ENCODE data around the gene B4GALT7. TPM values are rescaled to one million over a fixed set of nuclear protein-coding genes. Genes with fewer than 3 reads are reported as not detected.

B4GALT7 gene
- total RNA-seq, 2 experiments from 2014 or later, result 20.0 to 21.0 TPM

DNA sequence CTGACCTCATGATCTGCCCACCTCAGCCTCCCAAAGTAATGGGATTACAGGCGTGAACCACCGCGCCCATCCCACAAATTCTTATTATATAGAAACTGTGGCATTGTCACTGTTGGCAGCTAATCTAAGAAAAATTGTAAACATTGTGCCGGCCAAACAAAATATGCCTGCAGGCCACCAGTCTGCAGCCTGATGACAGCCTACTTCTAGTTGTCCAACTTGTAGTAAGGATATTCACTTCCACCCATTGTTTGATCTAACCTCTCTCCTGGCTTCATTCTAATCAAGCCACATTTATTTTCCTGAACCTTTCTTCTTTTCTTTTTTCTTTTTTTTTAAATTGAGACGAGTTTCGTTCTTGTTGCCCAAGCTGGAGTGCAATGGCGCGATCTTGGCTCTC, 21.6 kb upstream of the B4GALT7 start:
- H3K27me3 Mint-ChIP-seq, result no peaks in the 10 kb centered on the region
- no peak overlapping the region for H3K4me3 Mint-ChIP-seq
- no peak for DNase-seq
- H3K36me3 Mint-ChIP-seq, result no peaks in the 10 kb centered on the region
- H3K4me1 Mint-ChIP-seq, result no peaks in the 10 kb centered on the region
- H3K9me3 Mint-ChIP-seq, result no peaks in the 10 kb centered on the region
- no peak overlapping the region for H3K27ac Mint-ChIP-seq

GRCh38 chr5:177588413-177588909, 11.5 kb upstream of the B4GALT7 start:
- Mint-ChIP-seq H3K4me3 (no peak overlapping the region), H3K27me3 (peaks cover 25% of the 10 kb centered on the region)
- no peak for DNase-seq

GRCh38 chr5:177590406-177590805, 9.5 kb upstream of the B4GALT7 start:
- Mint-ChIP-seq H3K27ac (no peak overlapping the region), H3K9me3 (no peaks in the 10 kb centered on the region), H3K4me3 (no peak overlapping the region), H3K36me3 (peaks cover 17% of the 10 kb centered on the region), H3K27me3 (peaks cover 24% of the 10 kb centered on the region), H3K4me1 (peaks cover 18% of the 10 kb centered on the region)
- no peak for DNase-seq

More at GRCh38 chr5:177588413-177588909, 11.5 kb upstream of the B4GALT7 start:
- Mint-ChIP-seq H3K27ac (no peak overlapping the region), H3K9me3 (no peaks in the 10 kb centered on the region), H3K36me3 (peaks cover 11% of the 10 kb centered on the region), H3K4me1 (peaks cover 12% of the 10 kb centered on the region)

DNA sequence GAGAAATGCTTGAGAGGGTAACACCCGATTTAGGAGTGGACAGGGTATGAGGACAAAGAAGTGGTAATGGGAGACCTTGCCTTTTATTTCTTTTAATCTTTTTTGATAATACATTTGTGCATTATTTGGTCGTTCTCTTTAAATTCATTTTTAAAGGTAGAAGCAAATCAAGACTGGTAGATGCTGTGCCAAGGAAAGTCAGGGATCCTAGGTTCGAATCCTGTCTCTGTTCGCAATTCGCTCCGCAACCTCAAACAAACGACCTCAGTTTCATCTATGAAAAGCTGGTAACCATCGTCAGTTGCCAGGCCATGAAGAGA, 8.3 kb upstream of the B4GALT7 start:
- no peak for DNase-seq
- Mint-ChIP-seq H3K36me3 (peaks cover 28% of the 10 kb centered on the region), H3K27me3 (peaks cover 21% of the 10 kb centered on the region), H3K4me3 (peak overlapping the region; percentile 94), H3K4me1 (peaks cover 20% of the 10 kb centered on the region), H3K9me3 (no peaks in the 10 kb centered on the region), H3K27ac (peak overlapping the region; percentile 13)

GRCh38 chr5:177592010-177592834, 7.7 kb upstream of the B4GALT7 start, which contains the start of gene TMED9:
Gene TMED9, plus strand, starts transcription at chr5:177592203. Its CDS starts 12 bp downstream, at chr5:177592215.
- Mint-ChIP-seq H3K9me3 (no peaks in the 10 kb centered on the region), H3K4me3 (peak within 1 kb of the TSS; percentile 94), H3K4me1 (peaks cover 20% of the 10 kb centered on the region), H3K36me3 (peaks cover 33% of the 10 kb centered on the region), H3K27me3 (peaks cover 21% of the 10 kb centered on the region), H3K27ac (peak within 1 kb of the TSS; percentile 95)
- peak; percentile 93 for DNase-seq

- peak overlapping the region; percentile 94 for H3K4me3 Mint-ChIP-seq
- peaks cover 36% of the 10 kb centered on the region for H3K36me3 Mint-ChIP-seq
- H3K27ac Mint-ChIP-seq, result peak overlapping the region; percentile 95
- no peaks in the 10 kb centered on the region for H3K9me3 Mint-ChIP-seq
- DNase-seq, result no peak
- peaks cover 21% of the 10 kb centered on the region for H3K27me3 Mint-ChIP-seq
- H3K4me1 Mint-ChIP-seq, result peaks cover 22% of the 10 kb centered on the region
Measured at GRCh38 chr5:177592905-177593304, 7.0 kb upstream of the B4GALT7 start.

DNA sequence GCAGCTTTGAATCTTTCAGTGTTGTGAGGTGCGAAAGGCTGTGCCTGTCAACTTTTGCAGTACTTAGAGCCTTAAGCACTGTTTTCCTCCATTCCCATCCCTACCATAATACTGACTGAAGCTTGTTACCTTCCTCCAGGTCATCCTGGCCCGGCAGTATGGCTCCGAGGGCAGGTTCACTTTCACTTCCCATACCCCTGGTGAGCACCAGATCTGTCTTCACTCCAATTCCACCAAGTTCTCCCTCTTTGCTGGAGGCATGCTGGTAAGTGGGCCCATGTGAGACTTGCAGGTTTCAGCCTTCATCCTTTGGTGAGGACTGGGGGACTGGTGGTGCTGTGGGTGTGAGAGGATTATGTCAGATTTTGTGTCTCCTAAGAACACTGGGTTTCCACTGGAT, 6.4 kb upstream of the B4GALT7 start:
- no peak for DNase-seq
- peaks cover 23% of the 10 kb centered on the region for H3K4me1 Mint-ChIP-seq
- no peak overlapping the region for H3K27ac Mint-ChIP-seq
- peak overlapping the region; percentile 94 for H3K4me3 Mint-ChIP-seq
- H3K9me3 Mint-ChIP-seq, result no peaks in the 10 kb centered on the region
- peaks cover 18% of the 10 kb centered on the region for H3K27me3 Mint-ChIP-seq
- peaks cover 36% of the 10 kb centered on the region for H3K36me3 Mint-ChIP-seq

GRCh38 chr5:177594071-177594470, 5.9 kb upstream of the B4GALT7 start:
- no peak overlapping the region for H3K4me3 Mint-ChIP-seq
- peaks cover 36% of the 10 kb centered on the region for H3K36me3 Mint-ChIP-seq
- H3K4me1 Mint-ChIP-seq, result peaks cover 26% of the 10 kb centered on the region
- DNase-seq, result no peak
- no peaks in the 10 kb centered on the region for H3K9me3 Mint-ChIP-seq
- H3K27ac Mint-ChIP-seq, result no peak overlapping the region
- peaks cover 13% of the 10 kb centered on the region for H3K27me3 Mint-ChIP-seq

- no peak for DNase-seq
- Mint-ChIP-seq H3K4me3 (no peak overlapping the region), H3K36me3 (peaks cover 36% of the 10 kb centered on the region), H3K27ac (no peak overlapping the region), H3K27me3 (peaks cover 12% of the 10 kb centered on the region), H3K9me3 (no peaks in the 10 kb centered on the region), H3K4me1 (peaks cover 28% of the 10 kb centered on the region)
Measured at GRCh38 chr5:177595026-177595585, 4.8 kb upstream of the B4GALT7 start.

- Mint-ChIP-seq H3K9me3 (no peaks in the 10 kb centered on the region), H3K4me1 (peaks cover 37% of the 10 kb centered on the region), H3K27ac (peak overlapping the region; percentile 7), H3K4me3 (no peak overlapping the region), H3K27me3 (peaks cover 1% of the 10 kb centered on the region), H3K36me3 (peaks cover 37% of the 10 kb centered on the region)
- DNase-seq, result no peak
Measured at GRCh38 chr5:177595991-177596774, 3.7 kb upstream of the B4GALT7 start.

DNA sequence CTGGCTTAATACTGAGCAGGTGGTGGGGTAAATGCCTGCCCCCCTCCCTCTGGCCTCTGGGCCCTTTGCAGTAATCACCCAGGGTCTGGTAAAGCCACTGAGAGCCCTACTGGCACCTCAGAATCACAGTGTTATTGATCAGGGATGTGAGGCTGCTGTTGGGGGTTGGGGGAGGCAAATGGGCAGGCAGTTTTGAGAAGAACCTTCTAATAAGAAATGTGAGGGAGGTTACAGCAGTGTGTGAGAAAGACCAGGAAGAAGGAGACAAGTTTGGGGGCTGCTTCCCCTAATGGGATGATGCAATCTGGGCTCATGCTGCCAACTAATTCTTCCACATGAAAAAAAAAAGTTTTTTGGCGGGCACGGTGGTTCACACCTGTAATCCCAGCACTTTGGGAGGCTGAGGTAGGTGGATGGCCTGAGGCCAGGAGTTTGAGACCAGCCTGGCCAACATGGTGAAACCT, 3.1 kb upstream of the B4GALT7 start:
- H3K36me3 Mint-ChIP-seq, result peaks cover 37% of the 10 kb centered on the region
- H3K4me1 Mint-ChIP-seq, result peaks cover 39% of the 10 kb centered on the region
- no peaks in the 10 kb centered on the region for H3K9me3 Mint-ChIP-seq
- no peak overlapping the region for H3K27ac Mint-ChIP-seq
- H3K27me3 Mint-ChIP-seq, result no peaks in the 10 kb centered on the region
- H3K4me3 Mint-ChIP-seq, result no peak overlapping the region
- DNase-seq, result no peak

- Mint-ChIP-seq H3K27me3 (no peaks in the 10 kb centered on the region), H3K9me3 (no peaks in the 10 kb centered on the region), H3K4me1 (peaks cover 41% of the 10 kb centered on the region), H3K4me3 (peak overlapping the region; percentile 25), H3K36me3 (peaks cover 28% of the 10 kb centered on the region), H3K27ac (no peak overlapping the region)
- DNase-seq, result no peak
Measured at GRCh38 chr5:177598477-177598876, 1.5 kb upstream of the B4GALT7 start.

- no peaks in the 10 kb centered on the region for H3K9me3 Mint-ChIP-seq
- DNase-seq, result no peak
- H3K4me1 Mint-ChIP-seq, result peaks cover 35% of the 10 kb centered on the region
- no peaks in the 10 kb centered on the region for H3K27me3 Mint-ChIP-seq
- H3K36me3 Mint-ChIP-seq, result peaks cover 25% of the 10 kb centered on the region
- peak overlapping the region; percentile 94 for H3K4me3 Mint-ChIP-seq
- H3K27ac Mint-ChIP-seq, result peak overlapping the region; percentile 85
Measured at GRCh38 chr5:177600508-177601018, 631 bp downstream of the B4GALT7 start.

DNA sequence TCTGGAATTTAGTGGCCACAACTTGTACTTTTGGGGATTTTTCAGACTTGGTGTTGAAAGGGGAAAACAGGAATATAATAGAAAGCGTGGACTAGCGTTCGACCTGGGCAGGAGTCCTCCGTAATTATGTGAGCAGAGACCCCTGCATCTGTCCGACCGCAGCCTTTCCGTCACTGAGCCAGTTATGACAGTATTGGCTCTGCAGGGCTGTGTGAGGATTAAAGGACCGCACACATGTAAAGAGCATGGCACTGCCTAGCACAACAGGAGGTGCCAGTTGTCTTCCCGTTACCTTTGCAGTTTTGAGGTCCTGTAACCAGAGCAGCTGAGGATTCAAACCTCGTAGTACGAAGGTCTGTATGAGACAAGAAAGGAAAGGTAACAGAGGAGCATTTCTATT, 1.2 kb downstream of the B4GALT7 start:
- H3K27ac Mint-ChIP-seq, result peak overlapping the region; percentile 85
- H3K9me3 Mint-ChIP-seq, result no peaks in the 10 kb centered on the region
- no peak for DNase-seq
- peaks cover 35% of the 10 kb centered on the region for H3K4me1 Mint-ChIP-seq
- H3K4me3 Mint-ChIP-seq, result peak overlapping the region; percentile 94
- H3K27me3 Mint-ChIP-seq, result no peaks in the 10 kb centered on the region
- peaks cover 19% of the 10 kb centered on the region for H3K36me3 Mint-ChIP-seq
